H1 (cell line): ENCODE measurements around the gene NDNF. TPM values are rescaled to one million over a fixed set of nuclear protein-coding genes. Genes with fewer than 3 reads are reported as not detected.

Experiments used
- BCL11A ChIP-seq, 2 experiments: IDR thresholded peaks; one replicate each; pipeline ENCODE4 v1.6.1; 2011; ENCODE audit warnings: low read depth in 2 of 2, low read length in 2 of 2, mild to moderate bottlenecking in 2 of 2
- EZH2 ChIP-seq: fragments of 200-600 bp; sonication (generic); IDR thresholded peaks from 2 replicates; pipeline ENCODE4 v1.7.1; 2012; ENCODE audit warnings: low read depth, mild to moderate bottlenecking, moderate library complexity, low read length, inconsistent platforms; ENCODE audit not compliant: severe bottlenecking
- polyA plus RNA-seq, 7 experiments: library from polyadenylated mRNA; depleted of rRNA in 3 of 7; stranded (reverse) in 5 of 7; unstranded in 2 of 7; fragments of >200 nt in 5 of 7; fragments of 200-250 nt in 2 of 7; gene quantifications; 1 replicate in 5 of 7; 2 replicates in 1 of 7; 4 replicates in 1 of 7; pipeline versions ENCODE4 v1.2.1 to v1.2.3, GENCODE V29; 2011 to 2013; ENCODE audit warnings: missing spikeins in 2 of 7, mixed read lengths in 2 of 7
- total RNA-seq: library from RNA; stranded (reverse); fragmentation: NEBNext Ultra II Directional; extraction: Animal tissue kit (Norgen Biotek cat#: 25700); gene quantifications from 2 replicates; pipeline ENCODE4 v1.2.1, GENCODE V29; 2021
- TF ChIP-seq, protein P1 (sequence below), 3 experiments: IDR thresholded peaks; 1 replicate in 2 of 3; 2 replicates in 1 of 3; pipeline versions ENCODE4 v1.5.1 to v1.6.1; 2011; ENCODE audit warnings: low read length in 3 of 3, mild to moderate bottlenecking in 3 of 3, inconsistent platforms in 2 of 3, low read depth in 1 of 3, moderate library complexity in 1 of 3; ENCODE audit not compliant: insufficient read depth in 1 of 3; ENCODE audit errors: control extremely low read depth in 1 of 3

Gene NDNF
- total and polyA plus RNA-seq, 2 of the 8 experiments (the other 6 are each of a cell fraction or from before 2014, with no cell fraction given) = 0.70 to 1.6 TPM

DNA sequence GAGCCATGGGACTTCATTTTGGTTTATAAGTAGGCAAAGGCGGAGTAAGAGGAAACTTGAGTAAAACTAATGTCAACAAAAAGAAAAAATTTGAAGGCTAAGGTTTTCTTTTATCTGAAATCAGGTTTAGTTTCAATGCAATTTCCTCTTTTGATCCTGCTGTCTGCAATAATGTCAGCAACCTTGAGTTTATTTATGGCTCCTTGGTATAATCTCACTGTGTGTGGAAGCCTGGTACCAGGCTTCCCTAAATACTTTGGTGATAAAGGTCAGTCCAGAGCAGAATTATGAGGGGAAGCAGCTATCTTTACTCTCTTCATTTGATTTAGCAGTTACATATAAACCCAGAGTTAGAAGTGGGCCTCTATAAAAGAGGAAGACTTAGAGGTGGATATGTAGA, 57.8 kb downstream of the NDNF start (continued):
- TF ChIP-seq, protein P1, sequence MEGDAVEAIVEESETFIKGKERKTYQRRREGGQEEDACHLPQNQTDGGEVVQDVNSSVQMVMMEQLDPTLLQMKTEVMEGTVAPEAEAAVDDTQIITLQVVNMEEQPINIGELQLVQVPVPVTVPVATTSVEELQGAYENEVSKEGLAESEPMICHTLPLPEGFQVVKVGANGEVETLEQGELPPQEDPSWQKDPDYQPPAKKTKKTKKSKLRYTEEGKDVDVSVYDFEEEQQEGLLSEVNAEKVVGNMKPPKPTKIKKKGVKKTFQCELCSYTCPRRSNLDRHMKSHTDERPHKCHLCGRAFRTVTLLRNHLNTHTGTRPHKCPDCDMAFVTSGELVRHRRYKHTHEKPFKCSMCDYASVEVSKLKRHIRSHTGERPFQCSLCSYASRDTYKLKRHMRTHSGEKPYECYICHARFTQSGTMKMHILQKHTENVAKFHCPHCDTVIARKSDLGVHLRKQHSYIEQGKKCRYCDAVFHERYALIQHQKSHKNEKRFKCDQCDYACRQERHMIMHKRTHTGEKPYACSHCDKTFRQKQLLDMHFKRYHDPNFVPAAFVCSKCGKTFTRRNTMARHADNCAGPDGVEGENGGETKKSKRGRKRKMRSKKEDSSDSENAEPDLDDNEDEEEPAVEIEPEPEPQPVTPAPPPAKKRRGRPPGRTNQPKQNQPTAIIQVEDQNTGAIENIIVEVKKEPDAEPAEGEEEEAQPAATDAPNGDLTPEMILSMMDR (IDR thresholded peaks at IDR 0.05; ENCODE audit: control extremely low read depth in 1 of 3, insufficient read depth in 1 of 3, low read depth in 1 of 3, low read length in 3 of 3) = no peak
- TF ChIP-seq EZH2 (no peak), BCL11A (IDR thresholded peaks at IDR 0.05; ENCODE audit: low read depth in 2 of 2, low read length in 2 of 2) (no peak)
- TF ChIP-seq, all 59 proteins: peak for 0
